CD14-positive monocyte (primary cell): ENCODE data around the gene SORBS2. TPM values are rescaled to one million over a fixed set of nuclear protein-coding genes. Genes with fewer than 3 reads are reported as not detected.

ENCODE experiments used
- DNase-seq, 3 donors: peaks; one replicate each; pipeline ENCODE4 v3.0.0-alpha.2; 2011 to 2022
- H2AFZ ChIP-seq: 2 replicates; pipeline ENCODE4 v1.6.0; 2012; ENCODE audit warnings: mild to moderate bottlenecking, low read depth, low read length, inconsistent platforms; ENCODE audit not compliant: insufficient read depth, poor library complexity, severe bottlenecking
- H3K27ac ChIP-seq, 2 donors: 1 replicate in 1 of 2; 2 replicates in 1 of 2; pipeline ENCODE4 v1.5.1; 2012 to 2013; ENCODE audit warnings: low read length in 2 of 2, control low read depth in 1 of 2, inconsistent platforms in 1 of 2, low read depth in 1 of 2, mild to moderate bottlenecking in 1 of 2
- H3K27me3 ChIP-seq, 2 donors: one replicate each; pipeline versions ENCODE4 v1.6.0 to v1.6.1; 2011 to 2013; ENCODE audit warnings: low read length in 2 of 2; ENCODE audit not compliant: control insufficient read depth in 2 of 2, insufficient read depth in 2 of 2
- H3K36me3 ChIP-seq, 2 donors: replicated peaks in 1 of 2; 1 replicate in 1 of 2; 2 replicates in 1 of 2; pipeline versions ENCODE4 v1.5.1 to v1.6.1; 2012 to 2013; ENCODE audit warnings: low read length in 2 of 2, control low read depth in 1 of 2, inconsistent platforms in 1 of 2, mild to moderate bottlenecking in 1 of 2; ENCODE audit not compliant: insufficient read depth in 2 of 2, control insufficient read depth in 1 of 2
- H3K4me1 ChIP-seq, 2 donors: 1 replicate in 1 of 2; 2 replicates in 1 of 2; pipeline versions ENCODE4 v1.5.1 to v1.6.1; 2012 to 2013; ENCODE audit warnings: low read length in 2 of 2, control low read depth in 1 of 2, inconsistent platforms in 1 of 2, mild to moderate bottlenecking in 1 of 2, moderate library complexity in 1 of 2; ENCODE audit not compliant: insufficient read depth in 2 of 2, control insufficient read depth in 1 of 2
- H3K4me2 ChIP-seq: replicated peaks from 2 replicates; pipeline ENCODE3; 2012; ENCODE audit warnings: low read length, moderate library complexity, mild to moderate bottlenecking; ENCODE audit not compliant: poor library complexity, severe bottlenecking; ENCODE audit errors: extremely low read depth
- H3K4me3 ChIP-seq, 3 experiments: fragments of 200-600 bp in 1 of 3; sonication (generic) in 1 of 3; replicated peaks in 1 of 3; 1 replicate in 2 of 3; 2 replicates in 1 of 3; pipeline ENCODE4 v1.5.1; 2011 to 2013; ENCODE audit warnings: low read length in 3 of 3, mild to moderate bottlenecking in 3 of 3, control low read depth in 2 of 3, low read depth in 2 of 3, inconsistent platforms in 1 of 3, moderate library complexity in 1 of 3
- H3K79me2 ChIP-seq: 2 replicates; pipeline ENCODE4 v1.6.0; 2012; ENCODE audit warnings: mild to moderate bottlenecking, control low read depth, inconsistent platforms, low read length, moderate library complexity; ENCODE audit not compliant: insufficient read depth
- H3K9ac ChIP-seq: 2 replicates; pipeline ENCODE4 v1.6.0; 2017; ENCODE audit warnings: low read length, mild to moderate bottlenecking; ENCODE audit not compliant: insufficient read depth, poor library complexity, severe bottlenecking
- H3K9me3 ChIP-seq, 2 donors: replicated peaks in 1 of 2; 1 replicate in 1 of 2; 2 replicates in 1 of 2; pipeline versions ENCODE4 v1.5.1 to v1.6.1; 2012 to 2013; ENCODE audit warnings: low read length in 2 of 2, control low read depth in 1 of 2; ENCODE audit not compliant: control insufficient read depth in 1 of 2, insufficient read depth in 1 of 2
- H4K20me1 ChIP-seq: 2 replicates; pipeline ENCODE4 v1.6.0; 2012; ENCODE audit warnings: mild to moderate bottlenecking, low read length, control low read depth, moderate library complexity; ENCODE audit not compliant: insufficient read depth
- H3K27ac Mint-ChIP-seq, 7 donors: one replicate each; pipeline ENCODE4 v1.8.0; 2020; ENCODE audit warnings: mild to moderate bottlenecking in 7 of 7, mixed read lengths in 7 of 7, moderate library complexity in 6 of 7, inconsistent platforms in 2 of 7
- H3K27me3 Mint-ChIP-seq, 3 donors: one replicate each; pipeline ENCODE4 v1.8.0; 2021 to 2022; ENCODE audit warnings: low read depth in 3 of 3, mild to moderate bottlenecking in 3 of 3, mixed read lengths in 3 of 3, moderate library complexity in 3 of 3, inconsistent platforms in 1 of 3
- H3K36me3 Mint-ChIP-seq, 2 donors: one replicate each; pipeline ENCODE4 v1.8.0; 2020; ENCODE audit warnings: mixed read lengths in 2 of 2, inconsistent platforms in 1 of 2, mild to moderate bottlenecking in 1 of 2
- H3K4me1 Mint-ChIP-seq: one replicate; pipeline ENCODE4 v1.8.0; 2020; ENCODE audit warnings: mild to moderate bottlenecking, mixed read lengths
- H3K4me3 Mint-ChIP-seq, 2 donors: one replicate each; pipeline ENCODE4 v1.8.0; 2020; ENCODE audit warnings: mild to moderate bottlenecking in 2 of 2, mixed read lengths in 2 of 2, moderate library complexity in 1 of 2
- H3K9me3 Mint-ChIP-seq, 7 donors: one replicate each; pipeline ENCODE4 v1.8.0; 2020 to 2022; ENCODE audit warnings: mixed read lengths in 7 of 7, mild to moderate bottlenecking in 6 of 7, moderate library complexity in 6 of 7, inconsistent platforms in 2 of 7
- WGBS: methylation state at CpG from one replicate; pipeline ENCODE4 v1.1.5; 2013; ENCODE audit warnings: missing lambda C conversion rate; ENCODE audit not compliant: insufficient coverage; 5-methylcytosine and 5-hydroxymethylcytosine counted together
- intact Hi-C, 2 donors: fragments of 100-400 bp; cut with micrococcal nuclease; formaldehyde crosslinking; loops; one replicate each; pipeline versions ENCODE4 v1.15.0 to v1.15.1; 2023
- polyA plus RNA-seq, 3 donors: library from polyadenylated mRNA; depleted of rRNA in 1 of 3; unstranded in 2 of 3; stranded (reverse) in 1 of 3; fragments of 300-500 nt in 2 of 3; fragments of >200 nt in 1 of 3; fragmentation: Illumina TruSeq in 2 of 3; gene quantifications; 1 replicate in 2 of 3; 2 replicates in 1 of 3; pipeline ENCODE4 v1.2.3, GENCODE V29; 2012 to 2021
- TF ChIP-seq, protein P1 (sequence below): fragments of 200-600 bp; IDR thresholded peaks from one replicate; pipeline ENCODE4 v1.8.0; 2022; ENCODE audit warnings: antibody characterized with exemption, mild to moderate bottlenecking

SORBS2 gene
- polyA plus RNA-seq, 3 donors = not detected

DNA sequence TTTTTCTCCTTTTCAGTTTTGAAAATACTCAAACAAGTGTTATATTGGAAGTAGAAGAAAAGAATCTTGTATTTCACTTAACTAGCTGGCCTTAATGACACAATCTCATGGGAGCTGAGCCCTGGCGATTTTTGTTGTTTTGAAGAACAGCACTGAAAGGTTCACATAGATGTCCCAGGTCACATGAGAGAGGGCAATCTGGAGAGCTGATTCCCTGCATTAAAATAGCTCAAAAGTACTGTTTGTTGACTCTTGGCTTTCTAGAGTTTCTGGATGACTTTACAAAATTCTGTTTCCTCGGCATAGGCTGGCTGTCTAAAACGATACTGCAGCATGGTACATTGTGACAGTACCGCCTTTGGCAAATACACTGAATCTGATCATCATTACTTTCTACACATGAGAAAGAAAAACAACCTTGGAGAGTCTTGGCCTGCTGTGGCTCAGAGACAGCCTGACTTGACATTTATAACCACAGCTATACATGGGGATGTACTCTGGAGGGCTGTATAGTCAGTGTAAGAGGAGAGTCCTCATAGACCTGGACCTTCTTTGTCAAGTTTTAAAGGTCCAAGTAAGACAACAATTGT lies 156.9 kb downstream of the SORBS2 start:
- Histone ChIP-seq H3K4me2 (no peak overlapping the region), H3K27me3 (peaks cover 0 to 1% of the 10 kb centered on the region in 2 donors), H3K4me1 (no peaks in the 10 kb centered on the region), H3K9me3 (no peaks in the 10 kb centered on the region), H3K4me3 (no peak overlapping the region), H3K79me2 (no peaks in the 10 kb centered on the region), H3K36me3 (no peaks in the 10 kb centered on the region), H3K27ac (no peak overlapping the region), H4K20me1 (no peaks in the 10 kb centered on the region), H2AFZ (no peak overlapping the region), H3K9ac (no peak overlapping the region)
- Mint-ChIP-seq H3K9me3 (peaks cover 0 to 3% (median 0%) of the 10 kb centered on the region in 7 donors), H3K27ac (no peak overlapping the region), H3K4me1 (no peaks in the 10 kb centered on the region), H3K4me3 (no peak overlapping the region), H3K27me3 (peaks cover 2 to 16% (median 8%) of the 10 kb centered on the region in 3 donors), H3K36me3 (no peaks in the 10 kb centered on the region)
- DNase-seq = no peak
- TF ChIP-seq, protein P1, sequence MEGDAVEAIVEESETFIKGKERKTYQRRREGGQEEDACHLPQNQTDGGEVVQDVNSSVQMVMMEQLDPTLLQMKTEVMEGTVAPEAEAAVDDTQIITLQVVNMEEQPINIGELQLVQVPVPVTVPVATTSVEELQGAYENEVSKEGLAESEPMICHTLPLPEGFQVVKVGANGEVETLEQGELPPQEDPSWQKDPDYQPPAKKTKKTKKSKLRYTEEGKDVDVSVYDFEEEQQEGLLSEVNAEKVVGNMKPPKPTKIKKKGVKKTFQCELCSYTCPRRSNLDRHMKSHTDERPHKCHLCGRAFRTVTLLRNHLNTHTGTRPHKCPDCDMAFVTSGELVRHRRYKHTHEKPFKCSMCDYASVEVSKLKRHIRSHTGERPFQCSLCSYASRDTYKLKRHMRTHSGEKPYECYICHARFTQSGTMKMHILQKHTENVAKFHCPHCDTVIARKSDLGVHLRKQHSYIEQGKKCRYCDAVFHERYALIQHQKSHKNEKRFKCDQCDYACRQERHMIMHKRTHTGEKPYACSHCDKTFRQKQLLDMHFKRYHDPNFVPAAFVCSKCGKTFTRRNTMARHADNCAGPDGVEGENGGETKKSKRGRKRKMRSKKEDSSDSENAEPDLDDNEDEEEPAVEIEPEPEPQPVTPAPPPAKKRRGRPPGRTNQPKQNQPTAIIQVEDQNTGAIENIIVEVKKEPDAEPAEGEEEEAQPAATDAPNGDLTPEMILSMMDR = no peak
- intact Hi-C loops = no loop called here
- 40% methylated on average over 1 of the region's 4 CpGs for WGBS

DNA sequence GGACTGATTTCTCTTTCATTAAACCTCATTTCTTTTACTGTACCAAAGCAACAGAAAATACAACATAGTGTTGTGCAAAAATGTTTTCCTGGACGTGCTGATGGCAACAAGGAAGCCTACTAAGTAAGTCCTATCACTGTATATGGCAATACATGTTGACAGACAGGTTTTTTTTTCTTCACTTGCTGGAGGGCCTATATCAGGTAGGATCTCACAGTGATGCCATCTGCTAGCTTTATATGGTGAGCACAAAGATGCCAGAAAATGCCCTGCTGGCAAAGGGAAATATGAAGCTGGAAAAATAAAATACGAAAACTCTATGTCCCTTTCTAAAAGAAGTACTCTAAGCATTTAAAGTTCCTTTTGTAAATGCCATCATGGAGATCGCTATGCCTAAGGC lies 157.7 kb downstream of the SORBS2 start:
- H3K27me3 Mint-ChIP-seq = peaks cover 3 to 14% (median 10%) of the 10 kb centered on the region in 3 donors
- TF ChIP-seq, protein P1 = no peak
- no peak overlapping the region for H3K27ac ChIP-seq
- H3K36me3 Mint-ChIP-seq = no peaks in the 10 kb centered on the region
- H4K20me1 ChIP-seq = no peaks in the 10 kb centered on the region
- H3K9me3 ChIP-seq = no peaks in the 10 kb centered on the region
- no peak for DNase-seq
- no peaks in the 10 kb centered on the region for H3K4me1 Mint-ChIP-seq
- intact Hi-C loops = no loop called here
- peaks cover 0 to 3% (median 0%) of the 10 kb centered on the region in 7 donors for H3K9me3 Mint-ChIP-seq
- no peaks in the 10 kb centered on the region for H3K36me3 ChIP-seq
- no peak overlapping the region for H3K4me3 Mint-ChIP-seq
- H3K4me3 ChIP-seq = no peak overlapping the region
- no peak overlapping the region for H3K4me2 ChIP-seq
- H3K9ac ChIP-seq = no peak overlapping the region
- no peak overlapping the region for H3K27ac Mint-ChIP-seq
- H2AFZ ChIP-seq = no peak overlapping the region
- no peaks in the 10 kb centered on the region for H3K79me2 ChIP-seq
- peaks cover 0 to 5% of the 10 kb centered on the region in 2 donors for H3K27me3 ChIP-seq
- no CpG with 5 or more reads among the region's 3 CpGs for WGBS
- no peaks in the 10 kb centered on the region for H3K4me1 ChIP-seq
